ENCODE data around the gene MON2. TPM values are rescaled to one million over a fixed set of nuclear protein-coding genes. Genes with fewer than 3 reads are reported as not detected.

Gene MON2
- total and polyA plus RNA-seq, 9 donors = 13.1 to 84.4 (median 55.5) TPM

- H3K4me1 ChIP-seq (ENCODE audit: insufficient read depth) = no peaks in the 10 kb centered on the region
- no peak overlapping the region for H3K4me3 ChIP-seq
- WGBS, 3 donors = 93 to 95% (median 95%) methylated on average over 2 of the region's 2 CpGs
- H3K27ac ChIP-seq = no peak overlapping the region
- H3K9me3 ChIP-seq = no peaks in the 10 kb centered on the region
- TF ChIP-seq EP300 (IDR thresholded peaks at IDR 0.05) = no peak
- TF ChIP-seq POLR2A (IDR thresholded peaks at IDR 0.05) = no peak
- TF ChIP-seq, protein P1, sequence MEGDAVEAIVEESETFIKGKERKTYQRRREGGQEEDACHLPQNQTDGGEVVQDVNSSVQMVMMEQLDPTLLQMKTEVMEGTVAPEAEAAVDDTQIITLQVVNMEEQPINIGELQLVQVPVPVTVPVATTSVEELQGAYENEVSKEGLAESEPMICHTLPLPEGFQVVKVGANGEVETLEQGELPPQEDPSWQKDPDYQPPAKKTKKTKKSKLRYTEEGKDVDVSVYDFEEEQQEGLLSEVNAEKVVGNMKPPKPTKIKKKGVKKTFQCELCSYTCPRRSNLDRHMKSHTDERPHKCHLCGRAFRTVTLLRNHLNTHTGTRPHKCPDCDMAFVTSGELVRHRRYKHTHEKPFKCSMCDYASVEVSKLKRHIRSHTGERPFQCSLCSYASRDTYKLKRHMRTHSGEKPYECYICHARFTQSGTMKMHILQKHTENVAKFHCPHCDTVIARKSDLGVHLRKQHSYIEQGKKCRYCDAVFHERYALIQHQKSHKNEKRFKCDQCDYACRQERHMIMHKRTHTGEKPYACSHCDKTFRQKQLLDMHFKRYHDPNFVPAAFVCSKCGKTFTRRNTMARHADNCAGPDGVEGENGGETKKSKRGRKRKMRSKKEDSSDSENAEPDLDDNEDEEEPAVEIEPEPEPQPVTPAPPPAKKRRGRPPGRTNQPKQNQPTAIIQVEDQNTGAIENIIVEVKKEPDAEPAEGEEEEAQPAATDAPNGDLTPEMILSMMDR (IDR thresholded peaks at IDR 0.05) = no peak
- DNase-seq = no peak
- H3K36me3 ChIP-seq = no peaks in the 10 kb centered on the region
- intact Hi-C loops (cut with DNase I) = no loop called here
- no peaks in the 10 kb centered on the region for H3K27me3 ChIP-seq
Observed at GRCh38 chr12:62533755-62534107, 67.1 kb downstream of the MON2 start.

DNA sequence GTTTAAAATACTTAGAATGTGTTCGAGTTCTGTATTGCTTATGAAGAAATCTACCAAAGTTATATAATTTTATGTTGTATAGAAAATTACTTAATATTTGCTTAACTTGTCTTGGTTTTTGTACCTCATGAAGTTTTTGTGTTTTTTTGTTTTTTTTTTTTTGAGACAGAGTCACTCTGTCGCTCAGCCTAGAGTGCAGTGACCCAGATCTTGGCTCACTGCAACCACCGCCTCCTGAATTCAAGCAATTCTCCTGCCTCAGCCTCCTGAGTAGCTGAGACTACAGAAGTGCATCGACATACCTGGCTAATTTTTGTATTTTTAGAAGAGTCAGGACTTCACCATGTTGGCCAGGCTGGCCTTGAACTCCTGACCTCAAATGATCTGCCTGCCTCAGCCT lies 69.9 kb downstream of the MON2 start:
- Histone ChIP-seq H3K27me3 (no peaks in the 10 kb centered on the region), H3K4me1 (ENCODE audit: insufficient read depth) (no peaks in the 10 kb centered on the region), H3K36me3 (no peaks in the 10 kb centered on the region), H3K4me3 (no peak overlapping the region), H3K9me3 (no peaks in the 10 kb centered on the region), H3K27ac (no peak overlapping the region)
- TF ChIP-seq EP300 (IDR thresholded peaks at IDR 0.05) (no peak), POLR2A (IDR thresholded peaks at IDR 0.05) (no peak)
- TF ChIP-seq, protein P1 (IDR thresholded peaks at IDR 0.05) = no peak
- DNase-seq = no peak
- intact Hi-C loops (cut with DNase I) = no loop called here
- 64 to 85% (median 68%) methylated on average over 4 of the region's 4 CpGs for WGBS, 3 donors

DNA sequence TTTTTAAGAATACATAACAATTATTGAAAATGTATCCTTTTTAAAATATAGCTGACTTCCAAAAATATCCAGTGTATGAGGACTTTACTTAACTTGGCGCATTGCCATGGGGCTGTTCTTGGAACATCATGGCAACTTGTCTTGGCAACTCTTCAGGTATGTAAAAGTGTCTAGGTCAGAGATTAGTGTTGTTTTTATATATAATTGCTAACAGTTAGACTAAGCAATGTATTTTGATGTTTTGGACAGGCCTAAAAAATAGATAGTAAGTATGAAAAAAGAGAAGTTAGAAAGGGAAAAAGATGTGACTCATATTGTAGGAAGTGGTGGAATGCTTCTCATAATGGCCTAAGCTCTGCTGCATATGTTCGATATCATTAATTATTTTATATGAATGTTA lies 70.9 kb downstream of the MON2 start:
- Histone ChIP-seq H3K4me1 (ENCODE audit: insufficient read depth) (no peaks in the 10 kb centered on the region), H3K9me3 (no peaks in the 10 kb centered on the region), H3K27ac (no peak overlapping the region), H3K36me3 (no peaks in the 10 kb centered on the region), H3K27me3 (no peaks in the 10 kb centered on the region), H3K4me3 (no peak overlapping the region)
- peak; percentile 18 to 53 (median 32) for DNase-seq
- no peak for TF ChIP-seq EP300 (IDR thresholded peaks at IDR 0.05)
- no peak for TF ChIP-seq POLR2A (IDR thresholded peaks at IDR 0.05)
- TF ChIP-seq, protein P1 (IDR thresholded peaks at IDR 0.05) = no peak
- WGBS, 3 donors = 17 to 46% (median 28%) methylated on average over 2 of the region's 2 CpGs
- intact Hi-C loops (cut with DNase I) = no loop called here

- DNase-seq = no peak
- TF ChIP-seq EP300 (IDR thresholded peaks at IDR 0.05) = no peak
- Histone ChIP-seq H3K4me3 (no peak overlapping the region), H3K4me1 (ENCODE audit: insufficient read depth) (no peaks in the 10 kb centered on the region), H3K27ac (no peak overlapping the region), H3K9me3 (no peaks in the 10 kb centered on the region), H3K36me3 (no peaks in the 10 kb centered on the region), H3K27me3 (no peaks in the 10 kb centered on the region)
- 46 to 94% (median 71%) methylated on average over 2 of the region's 2 CpGs for whole genome bisulfite sequencing, 3 donors
- intact Hi-C loops (cut with DNase I) = no loop called here
Observed at GRCh38 chr12:62540354-62540753, 73.7 kb downstream of the MON2 start.

GRCh38 chr12:62542814-62543213 lies 76.2 kb downstream of the MON2 start:
- 83 to 94% (median 91%) methylated on average over 1 of the region's 1 CpG for WGBS, 3 donors
- Histone ChIP-seq H3K4me1 (ENCODE audit: insufficient read depth) (no peaks in the 10 kb centered on the region), H3K4me3 (no peak overlapping the region), H3K27me3 (no peaks in the 10 kb centered on the region), H3K9me3 (no peaks in the 10 kb centered on the region), H3K36me3 (no peaks in the 10 kb centered on the region), H3K27ac (no peak overlapping the region)
- no peak for DNase-seq
- intact Hi-C loops (cut with DNase I) = no loop called here
- TF ChIP-seq, protein P1 (IDR thresholded peaks at IDR 0.05) = no peak
- TF ChIP-seq EP300 (IDR thresholded peaks at IDR 0.05) = no peak
- TF ChIP-seq POLR2A (IDR thresholded peaks at IDR 0.05) = no peak
